OCI-LY7 (cell line): ENCODE measurements around the gene COL6A6. TPM values are rescaled to one million over a fixed set of nuclear protein-coding genes. Genes with fewer than 3 reads are reported as not detected.

Experiments used
- BruUV-seq: library from RNA; stranded (reverse); fragments of 400-500 nt; replicated peaks from 2 replicates; lab custom pipeline; 2021; lab: Mats Ljungman, UMichigan
- CTCF ChIA-PET: fragments of 300-600 bp; sonication (Branson Sonifier 250); formaldehyde crosslinking; loops from one replicate; lab custom pipeline; 2022; ENCODE audit warnings: antibody characterized with exemption; ENCODE audit not compliant: unreplicated experiment; lab: Charles Lee
- POLR2A ChIA-PET: fragments of 300-600 bp; sonication (Branson Sonifier 250); formaldehyde crosslinking; loops from one replicate; lab custom pipeline; 2022; ENCODE audit warnings: antibody characterized with exemption; lab: Charles Lee
- DNase-seq: peaks from one replicate; pipeline ENCODE4 v3.0.0-alpha.2; 2015; ENCODE audit warnings: low spot score
- H2AFZ ChIP-seq: fragments of 200-600 bp; sonication (generic), shearing (Covaris generic); 2 replicates; pipeline ENCODE4 v1.6.1; 2014; ENCODE audit warnings: mild to moderate bottlenecking, antibody characterized with exemption, low read length, moderate library complexity
- H3K27ac ChIP-seq: fragments of 200-600 bp; sonication (generic); 2 replicates; pipeline ENCODE4 v1.5.1; 2014; ENCODE audit warnings: mixed run types, low read depth, mild to moderate bottlenecking, moderate library complexity, low read length, inconsistent platforms; ENCODE audit not compliant: poor library complexity, severe bottlenecking
- H3K36me3 ChIP-seq: fragments of 200-600 bp; sonication (generic); 2 replicates; pipeline ENCODE4 v1.6.1; 2014; ENCODE audit warnings: mild to moderate bottlenecking, antibody characterized with exemption, low read length, moderate library complexity, mixed read lengths; ENCODE audit not compliant: insufficient read depth
- H3K4me1 ChIP-seq: fragments of 200-600 bp; sonication (generic); 2 replicates; pipeline ENCODE4 v1.5.1; 2014; ENCODE audit warnings: mild to moderate bottlenecking, low read length; ENCODE audit not compliant: insufficient read depth, poor library complexity, severe bottlenecking
- H3K4me2 ChIP-seq: fragments of 200-600 bp; sonication (generic); 2 replicates; pipeline ENCODE4 v1.6.1; 2014; ENCODE audit warnings: mild to moderate bottlenecking, low read length
- H3K4me3 ChIP-seq: fragments of 200-600 bp; sonication (generic); 2 replicates; pipeline ENCODE4 v1.5.1; 2014; ENCODE audit warnings: mild to moderate bottlenecking, low read depth, low read length; ENCODE audit not compliant: poor library complexity, severe bottlenecking
- H3K79me2 ChIP-seq: fragments of 200-600 bp; sonication (generic); 2 replicates; pipeline ENCODE4 v1.6.1; 2016; ENCODE audit warnings: low read depth, mild to moderate bottlenecking, low read length, moderate library complexity, mixed read lengths; ENCODE audit not compliant: insufficient read depth
- H3K9me2 ChIP-seq: fragments of 200-600 bp; sonication (generic); 2 replicates; pipeline ENCODE4 v1.6.1; 2016; ENCODE audit warnings: mild to moderate bottlenecking, low read length, mixed read lengths; ENCODE audit not compliant: insufficient read depth
- H3K9me3 ChIP-seq: fragments of 200-600 bp; sonication (generic); 2 replicates; pipeline ENCODE4 v1.6.1; 2014; ENCODE audit warnings: mild to moderate bottlenecking, mixed run types, low read length, mixed read lengths
- H4K20me1 ChIP-seq: fragments of 200-600 bp; sonication (generic); 2 replicates; pipeline ENCODE4 v1.6.1; 2014; ENCODE audit warnings: mild to moderate bottlenecking, antibody characterized with exemption, low read length, moderate library complexity, mixed read lengths; ENCODE audit not compliant: insufficient read depth
- CTCF ChIP-seq: fragments of 200-600 bp; sonication (generic); conservative IDR thresholded peaks from 2 replicates; pipeline ENCODE4 v1.5.1; 2014; ENCODE audit warnings: mild to moderate bottlenecking, antibody characterized with exemption, low read length, moderate library complexity, mixed read lengths
- EZH2phosphoT487 ChIP-seq: fragments of 200-600 bp; sonication (generic); IDR thresholded peaks from 2 replicates; pipeline ENCODE4 v1.6.1; 2018; ENCODE audit warnings: low read depth, borderline replicate concordance, mild to moderate bottlenecking, mixed run types, antibody characterized with exemption, low read length, moderate library complexity, mixed read lengths
- intact Hi-C: fragments of 100-400 bp; cut with micrococcal nuclease; formaldehyde crosslinking; loops from one replicate; pipeline ENCODE4 v1.10.0; 2022; ENCODE audit not compliant: unreplicated experiment
- total RNA-seq, 2 experiments: library from RNA; depleted of rRNA in 1 of 2; stranded (reverse); fragments of >200 nt in 1 of 2; shearing (Covaris generic) in 1 of 2; gene quantifications; 2 replicates each; pipeline ENCODE4 v1.2.3, GENCODE V29; 2014 to 2022

COL6A6 gene
- total RNA-seq, 2 experiments from 2014 or later: not detected

- intact Hi-C loops: no loop called here
- BruUV-seq: no TSS peak
- H3K36me3 ChIP-seq: no peaks in the 10 kb centered on the region
- H3K4me3 ChIP-seq: no peak overlapping the region
- no peaks in the 10 kb centered on the region for H3K79me2 ChIP-seq
- H3K9me3 ChIP-seq: no peaks in the 10 kb centered on the region
- CTCF ChIA-PET: no interaction called here
- H3K9me2 ChIP-seq: no peaks in the 10 kb centered on the region
- no peaks in the 10 kb centered on the region for H3K4me1 ChIP-seq
- POLR2A ChIA-PET: no interaction called here
- H2AFZ ChIP-seq: no peak overlapping the region
- DNase-seq: no peak
- no peak overlapping the region for H3K27ac ChIP-seq
- no peaks in the 10 kb centered on the region for H4K20me1 ChIP-seq
- no peak overlapping the region for H3K4me2 ChIP-seq
- TF ChIP-seq EZH2phosphoT487 (no peak), CTCF (no peak)
These were observed 9.2 kb upstream of the COL6A6 start for GRCh38 chr3:130507746-130508145.

GRCh38 chr3:130509008-130509407 lies 8.0 kb upstream of the COL6A6 start:
- Histone ChIP-seq H3K27ac (no peak overlapping the region), H3K4me1 (no peaks in the 10 kb centered on the region), H4K20me1 (no peaks in the 10 kb centered on the region), H3K4me2 (no peak overlapping the region), H3K36me3 (no peaks in the 10 kb centered on the region), H2AFZ (no peak overlapping the region), H3K4me3 (no peak overlapping the region), H3K9me2 (no peaks in the 10 kb centered on the region), H3K9me3 (no peaks in the 10 kb centered on the region), H3K79me2 (no peaks in the 10 kb centered on the region)
- ChIA-PET POLR2A (no interaction called here), CTCF (no interaction called here)
- no TSS peak for BruUV-seq
- no peak for TF ChIP-seq EZH2phosphoT487
- no peak for TF ChIP-seq CTCF
- intact Hi-C loops: no loop called here
- DNase-seq: no peak

GRCh38 chr3:130514681-130515080 lies 2.3 kb upstream of the COL6A6 start:
- no peak overlapping the region for H3K27ac ChIP-seq
- H2AFZ ChIP-seq: no peak overlapping the region
- H3K79me2 ChIP-seq: no peaks in the 10 kb centered on the region
- H3K4me1 ChIP-seq: no peaks in the 10 kb centered on the region
- intact Hi-C loops: no loop called here
- H3K36me3 ChIP-seq: no peaks in the 10 kb centered on the region
- no peak overlapping the region for H3K4me3 ChIP-seq
- H3K9me2 ChIP-seq: no peaks in the 10 kb centered on the region
- no peak overlapping the region for H3K4me2 ChIP-seq
- CTCF ChIA-PET: no interaction called here
- POLR2A ChIA-PET: no interaction called here
- no peak for DNase-seq
- no peaks in the 10 kb centered on the region for H4K20me1 ChIP-seq
- no peak for TF ChIP-seq EZH2phosphoT487
- no peak for TF ChIP-seq CTCF
- no TSS peak for BruUV-seq
- no peaks in the 10 kb centered on the region for H3K9me3 ChIP-seq
